ENCODE measurements around the gene ARIH2. TPM values are rescaled to one million over a fixed set of nuclear protein-coding genes. Genes with fewer than 3 reads are reported as not detected.

The ARIH2 gene
- total and polyA plus RNA-seq, 2 of the 4 experiments (the other 2 are of a cell fraction) = 62.3 to 93.7 TPM

GRCh38 chr3:48983096-48983495 is 64.5 kb downstream of the ARIH2 start:
- Histone ChIP-seq H3K27me3 (ENCODE audit: control insufficient read depth, insufficient read depth, low read length) (no peaks in the 10 kb centered on the region), H3K36me3 (ENCODE audit: control insufficient read depth, insufficient read depth, low read length) (peaks cover 52% of the 10 kb centered on the region), H3K4ac (ENCODE audit: low read depth, low read length) (no peak overlapping the region), H3K9ac (ENCODE audit: low read depth, low read length) (no peak overlapping the region), H3K4me2 (ENCODE audit: low read depth, low read length) (no peak overlapping the region), H3K23ac (ENCODE audit: low read depth, low read length) (no peak overlapping the region), H2BK20ac (ENCODE audit: low read depth, low read length) (no peak overlapping the region), H3K56ac (ENCODE audit: extremely low read depth, insufficient read depth, low read length) (no peak overlapping the region), H2BK120ac (ENCODE audit: low read depth, low read length) (no peak overlapping the region), H3K9me3 (ENCODE audit: control insufficient read depth, insufficient read depth, low read length) (no peaks in the 10 kb centered on the region), H2BK5ac (ENCODE audit: low read depth, low read length, poor library complexity, severe bottlenecking) (no peak overlapping the region), H2BK15ac (ENCODE audit: low read depth, low read length) (no peak overlapping the region), H3K9me1 (ENCODE audit: insufficient read depth, low read length) (peaks cover 5% of the 10 kb centered on the region; the same call in 1 of the 2 replicates), H3K4me3 (ENCODE audit: insufficient read depth, low read depth, low read length) (no peak overlapping the region), H4K91ac (ENCODE audit: insufficient read depth, low read depth, low read length) (no peak overlapping the region), H4K5ac (ENCODE audit: low read depth, low read length) (no peak overlapping the region), H3K14ac (replicated peaks; ENCODE audit: low read depth, low read length) (no peak overlapping the region), H2AK5ac (ENCODE audit: low read depth, low read length) (no peak overlapping the region), H2AK9ac (replicated peaks; ENCODE audit: low read depth, low read length, poor library complexity) (no peak overlapping the region), H3K79me1 (ENCODE audit: low read depth in 1 of 2, low read length in 2 of 2) (peaks cover 21 to 25% of the 10 kb centered on the region in 2 experiments; a peak in 3 of 4 replicates), H3K27ac (ENCODE audit: insufficient read depth, low read length) (no peak overlapping the region), H4K8ac (ENCODE audit: low read depth in 2 of 2, low read length in 2 of 2) (no peak overlapping the region), H3K4me1 (ENCODE audit: control insufficient read depth, insufficient read depth, low read length) (no peaks in the 10 kb centered on the region), H4K20me1 (ENCODE audit: insufficient read depth, low read length) (no peaks in the 10 kb centered on the region), H3K18ac (ENCODE audit: low read depth, low read length) (no peak overlapping the region), H2AFZ (replicated peaks; ENCODE audit: low read length, poor library complexity) (no peak overlapping the region)
- intact Hi-C loops (cut with micrococcal nuclease) (no loop called here), dilution Hi-C loops (cut with HindIII; ENCODE audit: low sequenced_read_pairs, unreplicated experiment) (no loop called here), in situ Hi-C loops (cut with MboI; ENCODE audit: low sequenced_read_pairs) (no loop called here)
- DNase-seq = no peak
- no TSS peak for BruUV-seq (replicated peaks)
- WGBS, 2 experiments (ENCODE audit: extremely low coverage in 2 of 2, insufficient read length in 1 of 2) = 100% methylated on average over 1 of the region's 4 CpGs; no CpG with 5 or more reads in 1 of the 2 experiments
- POLR2A ChIA-PET (ENCODE audit: unreplicated experiment) = no interaction called here
- TF ChIP-seq NFE2L2 (IDR thresholded peaks at IDR 0.05; ENCODE audit: low read depth, low read length) (no peak), MAFK (IDR thresholded peaks at IDR 0.05; ENCODE audit: low read depth, low read length) (no peak), CHD1 (IDR thresholded peaks at IDR 0.05; ENCODE audit: low read depth, low read length) (no peak)
- ATAC-seq (ENCODE audit: low read depth) = no peak
- CTCF ChIA-PET = no interaction called here

All from IMR-90 (cell line).